Mesenchymal stem cell (in vitro differentiated cells and primary cell): Measurements from ENCODE around the gene CHMP1A.

ENCODE experiments used
- DNase-seq: peaks from one replicate; pipeline ENCODE4 v3.0.0-alpha.2; 2013
- H2AFZ ChIP-seq: one replicate; pipeline ENCODE4 v1.6.1; 2013; ENCODE audit warnings: low read depth, mild to moderate bottlenecking, control low read depth, inconsistent platforms, low read length, moderate library complexity
- H2AK5ac ChIP-seq: 2 replicates; pipeline ENCODE4 v1.6.1; 2013; ENCODE audit warnings: low read length, moderate library complexity, mild to moderate bottlenecking, inconsistent platforms; ENCODE audit not compliant: severe bottlenecking
- H2BK120ac ChIP-seq: one replicate; pipeline ENCODE4 v1.6.1; 2013; ENCODE audit warnings: low read depth, mild to moderate bottlenecking, inconsistent platforms, low read length, moderate library complexity
- H2BK12ac ChIP-seq, 2 experiments: one replicate each; pipeline ENCODE4 v1.6.1; 2013; ENCODE audit warnings: inconsistent platforms in 2 of 2, low read length in 2 of 2, mild to moderate bottlenecking in 2 of 2, moderate library complexity in 2 of 2, control low read depth in 1 of 2
- H2BK15ac ChIP-seq: one replicate; pipeline ENCODE4 v1.6.1; 2013; ENCODE audit warnings: mild to moderate bottlenecking, low read depth, inconsistent platforms; ENCODE audit not compliant: poor library complexity, severe bottlenecking
- H2BK5ac ChIP-seq: 2 replicates; pipeline ENCODE4 v1.6.1; 2013; ENCODE audit warnings: low read depth, mild to moderate bottlenecking, low read length, control low read depth, inconsistent platforms; ENCODE audit not compliant: poor library complexity, severe bottlenecking
- H3K14ac ChIP-seq, 2 experiments: one replicate each; pipeline ENCODE4 v1.6.1; 2013; ENCODE audit warnings: inconsistent platforms in 2 of 2, low read length in 2 of 2, control low read depth in 1 of 2, mild to moderate bottlenecking in 1 of 2, moderate library complexity in 1 of 2
- H3K18ac ChIP-seq, 2 experiments: one replicate each; pipeline ENCODE4 v1.6.1; 2013; ENCODE audit warnings: inconsistent platforms in 2 of 2, low read length in 2 of 2, control low read depth in 1 of 2, low read depth in 1 of 2, mild to moderate bottlenecking in 1 of 2
- H3K23ac ChIP-seq, 2 experiments: one replicate each; pipeline ENCODE4 v1.6.1; 2013; ENCODE audit warnings: inconsistent platforms in 2 of 2, low read length in 2 of 2, mild to moderate bottlenecking in 2 of 2, moderate library complexity in 2 of 2, control low read depth in 1 of 2
- H3K27ac ChIP-seq: 2 replicates; pipeline ENCODE4 v1.5.1; 2013; ENCODE audit warnings: mild to moderate bottlenecking, moderate library complexity, low read length, control low read depth, inconsistent platforms; ENCODE audit not compliant: poor library complexity, severe bottlenecking
- H3K27me3 ChIP-seq, 2 experiments: 2 replicates each; pipeline versions ENCODE4 v1.6.1 to v1.7.0; 2013; ENCODE audit warnings: low read length in 2 of 2, mild to moderate bottlenecking in 2 of 2, moderate library complexity in 2 of 2, control low read depth in 1 of 2, inconsistent platforms in 1 of 2; ENCODE audit not compliant: control insufficient read depth in 1 of 2, insufficient read depth in 1 of 2
- H3K36me3 ChIP-seq, 2 experiments: 2 replicates each; pipeline versions ENCODE4 v1.6.1 to v1.7.0; 2013; ENCODE audit warnings: low read length in 2 of 2, control low read depth in 1 of 2, inconsistent platforms in 1 of 2, low read depth in 1 of 2, mild to moderate bottlenecking in 1 of 2; ENCODE audit not compliant: insufficient read depth in 2 of 2, control insufficient read depth in 1 of 2
- H3K4ac ChIP-seq, 2 experiments: one replicate each; pipeline ENCODE4 v1.6.1; 2013; ENCODE audit warnings: inconsistent platforms in 2 of 2, low read length in 2 of 2, mild to moderate bottlenecking in 2 of 2, moderate library complexity in 2 of 2, control low read depth in 1 of 2, low read depth in 1 of 2
- H3K4me1 ChIP-seq: 2 replicates; pipeline ENCODE4 v1.6.1; 2013; ENCODE audit warnings: low read depth, low read length, control low read depth; ENCODE audit not compliant: control insufficient read depth, insufficient read depth
- H3K4me2 ChIP-seq: 2 replicates; pipeline ENCODE4 v1.6.1; 2013; ENCODE audit warnings: low read length, mild to moderate bottlenecking, inconsistent platforms; ENCODE audit not compliant: poor library complexity, severe bottlenecking
- H3K4me3 ChIP-seq, 2 experiments: 2 replicates each; pipeline versions ENCODE4 v1.5.1 to v1.7.0; 2013; ENCODE audit warnings: low read length in 2 of 2, mild to moderate bottlenecking in 2 of 2, control low read depth in 1 of 2, low read depth in 1 of 2; ENCODE audit not compliant: insufficient read depth in 1 of 2
- H3K79me1 ChIP-seq: replicated peaks from 2 replicates; pipeline ENCODE4 v1.6.1; 2013; ENCODE audit warnings: mild to moderate bottlenecking, control low read depth, low read length, inconsistent platforms; ENCODE audit not compliant: poor library complexity, severe bottlenecking
- H3K9ac ChIP-seq: 2 replicates; pipeline ENCODE4 v1.7.0; 2013; ENCODE audit warnings: mild to moderate bottlenecking, low read length, moderate library complexity
- H3K9me3 ChIP-seq: 2 replicates; pipeline ENCODE4 v1.7.0; 2013; ENCODE audit warnings: mild to moderate bottlenecking, low read length; ENCODE audit not compliant: control insufficient read depth
- H4K8ac ChIP-seq: one replicate; pipeline ENCODE4 v1.6.1; 2013; ENCODE audit warnings: inconsistent platforms, mild to moderate bottlenecking, low read length, moderate library complexity
- H4K91ac ChIP-seq: one replicate; pipeline ENCODE4 v1.6.1; 2013; ENCODE audit warnings: mild to moderate bottlenecking, low read length, inconsistent platforms
- WGBS: methylation state at CpG from one replicate; pipeline ENCODE4 v1.1.7; 2013; ENCODE audit warnings: mixed read lengths; 5-methylcytosine and 5-hydroxymethylcytosine counted together

The CHMP1A gene

DNA sequence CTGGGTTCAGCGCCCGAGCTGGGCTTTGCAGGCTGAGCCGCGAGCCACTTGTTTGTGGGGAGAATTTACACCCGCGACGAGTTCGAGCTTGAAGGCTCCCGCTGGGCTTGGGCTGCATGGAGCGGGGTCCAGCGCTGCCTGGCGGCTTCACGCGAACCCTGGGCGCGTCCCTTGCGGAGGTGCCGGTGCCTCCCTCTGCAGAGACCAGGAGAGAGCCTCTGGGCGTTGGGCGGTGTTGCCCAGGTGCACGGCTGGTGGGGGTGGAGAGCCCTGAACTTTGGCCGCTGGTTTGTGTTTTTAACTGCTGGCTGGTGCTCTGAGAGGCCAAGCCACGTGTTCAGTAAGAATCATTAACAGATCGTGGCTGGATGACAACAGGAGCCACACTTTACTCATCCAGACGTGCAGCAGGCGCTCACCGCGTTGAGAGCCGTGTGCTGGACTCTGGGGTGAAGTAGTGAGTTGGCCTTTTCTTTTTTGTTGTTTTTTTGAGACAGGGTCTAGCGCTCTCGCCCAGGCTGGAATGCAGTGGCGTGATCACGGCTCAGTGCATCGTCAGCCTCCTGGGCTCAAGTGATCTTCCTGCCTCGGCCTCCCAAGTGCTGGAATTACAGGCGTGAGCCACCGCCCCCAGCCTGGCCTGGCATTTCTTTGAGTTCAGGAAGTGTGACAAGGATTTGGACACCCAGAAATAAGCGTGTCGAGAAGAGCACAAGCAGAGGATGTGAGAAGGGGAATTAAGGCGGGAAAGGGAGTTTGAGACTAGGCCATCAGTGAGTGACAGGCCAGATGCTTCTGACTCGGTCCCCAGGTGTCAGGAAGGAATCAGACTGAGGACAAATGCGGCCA lies 29.8 kb upstream of the CHMP1A start:
- Histone ChIP-seq H2AFZ (no peak overlapping the region), H3K9me3 (no peaks in the 10 kb centered on the region), H3K79me1 (peaks cover 28% of the 10 kb centered on the region), H2BK5ac (peak overlapping the region; percentile 98), H3K27ac (peak overlapping the region; percentile 96), H3K4me2 (peak overlapping the region; percentile 87), H2BK120ac (peak overlapping the region; percentile 88), H3K4me3 (peak overlapping the region; percentile 86 to 94), H3K4ac (peak overlapping the region in 1 of 2 experiments; percentile 12), H3K18ac (peak overlapping the region; percentile 85 to 99), H3K23ac (peak overlapping the region in 1 of 2 experiments; percentile 54), H3K9ac (peak overlapping the region; percentile 90), H2AK5ac (peak overlapping the region; percentile 71), H4K8ac (peak overlapping the region; percentile 27), H3K36me3 (peaks cover 36 to 50% of the 10 kb centered on the region in 2 experiments), H2BK15ac (no peak overlapping the region), H3K14ac (no peak overlapping the region), H4K91ac (peak overlapping the region; percentile 90), H3K27me3 (no peaks in the 10 kb centered on the region), H3K4me1 (peaks cover 22% of the 10 kb centered on the region), H2BK12ac (peak overlapping the region in 1 of 2 experiments; percentile 21)
- 21% methylated on average over 42 of the region's 42 CpGs for WGBS
- DNase-seq, result peak; percentile 68

- peak within 1 kb of the TSS; percentile 98 for H2BK5ac ChIP-seq
- H3K27me3 ChIP-seq, result no peaks in the 10 kb centered on the region
- H3K4ac ChIP-seq, result peak within 1 kb of the TSS in 1 of 2 experiments; percentile 93
- WGBS, result 1% methylated on average over 57 of the region's 67 CpGs
- H3K23ac ChIP-seq, result peak within 1 kb of the TSS in 1 of 2 experiments; percentile 54
- H3K9ac ChIP-seq, result peak within 1 kb of the TSS; percentile 90
- H3K27ac ChIP-seq, result peak within 1 kb of the TSS; percentile 96
- peak within 1 kb of the TSS; percentile 92 for H2BK15ac ChIP-seq
- H3K4me3 ChIP-seq, result peak within 1 kb of the TSS; percentile 86 to 94
- H3K9me3 ChIP-seq, result no peaks in the 10 kb centered on the region
- peak; percentile 88 for DNase-seq
- peak within 1 kb of the TSS; percentile 99 for H4K8ac ChIP-seq
- peak within 1 kb of the TSS in 1 of 2 experiments; percentile 87 for H3K14ac ChIP-seq
- H3K36me3 ChIP-seq, result peaks cover 29 to 43% of the 10 kb centered on the region in 2 experiments
- peak within 1 kb of the TSS; percentile 88 for H2BK120ac ChIP-seq
- H3K79me1 ChIP-seq, result peaks cover 23% of the 10 kb centered on the region
- H2AFZ ChIP-seq, result peak within 1 kb of the TSS; percentile 90
- H2AK5ac ChIP-seq, result no peak within 1 kb of the TSS
- H3K4me1 ChIP-seq, result peaks cover 15% of the 10 kb centered on the region
- H2BK12ac ChIP-seq, result no peak within 1 kb of the TSS
- H3K18ac ChIP-seq, result peak within 1 kb of the TSS; percentile 98 to 99
- peak within 1 kb of the TSS; percentile 97 for H4K91ac ChIP-seq
- H3K4me2 ChIP-seq, result peak within 1 kb of the TSS; percentile 87
Observed at GRCh38 chr16:89686520-89687091, 29.1 kb upstream of the CHMP1A start, which contains the start of gene CDK10. Gene CDK10, plus strand, starts transcription at chr16:89686689. Its CDS starts 22 bp downstream, at chr16:89686711.

- H2BK5ac ChIP-seq, result no peak overlapping the region
- no peak overlapping the region for H2AFZ ChIP-seq
- H3K4me1 ChIP-seq, result peaks cover 14% of the 10 kb centered on the region
- no peak overlapping the region for H3K4me3 ChIP-seq
- H3K4me2 ChIP-seq, result no peak overlapping the region
- WGBS, result 100% methylated on average over 1 of the region's 1 CpG
- peaks cover 23 to 40% of the 10 kb centered on the region in 2 experiments for H3K36me3 ChIP-seq
- H3K23ac ChIP-seq, result no peak overlapping the region
- no peak for DNase-seq
- peaks cover 19% of the 10 kb centered on the region for H3K79me1 ChIP-seq
- no peak overlapping the region for H2BK12ac ChIP-seq
- H3K27ac ChIP-seq, result no peak overlapping the region
- H2BK15ac ChIP-seq, result no peak overlapping the region
- H3K18ac ChIP-seq, result no peak overlapping the region
- H3K4ac ChIP-seq, result no peak overlapping the region
- H3K9me3 ChIP-seq, result no peaks in the 10 kb centered on the region
- no peak overlapping the region for H4K8ac ChIP-seq
- H2BK120ac ChIP-seq, result no peak overlapping the region
- no peaks in the 10 kb centered on the region for H3K27me3 ChIP-seq
- no peak overlapping the region for H4K91ac ChIP-seq
- no peak overlapping the region for H3K9ac ChIP-seq
- H3K14ac ChIP-seq, result no peak overlapping the region
- H2AK5ac ChIP-seq, result no peak overlapping the region
Observed at GRCh38 chr16:89685916-89686315, 28.4 kb upstream of the CHMP1A start.

GRCh38 chr16:89678258-89678657 lies 20.8 kb upstream of the CHMP1A start:
- WGBS, result 95% methylated on average over 1 of the region's 2 CpGs
- H2BK120ac ChIP-seq, result no peak overlapping the region

More at GRCh38 chr16:89678258-89678657, 20.8 kb upstream of the CHMP1A start:
- no peak overlapping the region for H2AFZ ChIP-seq
- H4K8ac ChIP-seq, result no peak overlapping the region
- no peak overlapping the region for H3K9ac ChIP-seq
- H2AK5ac ChIP-seq, result no peak overlapping the region
- peaks cover 7% of the 10 kb centered on the region for H3K9me3 ChIP-seq
- H3K4me3 ChIP-seq, result no peak overlapping the region
- H3K27me3 ChIP-seq, result no peaks in the 10 kb centered on the region
- H2BK5ac ChIP-seq, result no peak overlapping the region
- peaks cover 2% of the 10 kb centered on the region for H3K79me1 ChIP-seq
- H3K18ac ChIP-seq, result no peak overlapping the region
- no peaks in the 10 kb centered on the region for H3K4me1 ChIP-seq
- no peak overlapping the region for H4K91ac ChIP-seq
- H2BK12ac ChIP-seq, result no peak overlapping the region
- no peak overlapping the region for H3K23ac ChIP-seq
- DNase-seq, result no peak
- H3K36me3 ChIP-seq, result peaks cover 4 to 16% of the 10 kb centered on the region in 2 experiments
- no peak overlapping the region for H3K4ac ChIP-seq
- H3K27ac ChIP-seq, result no peak overlapping the region
- H3K4me2 ChIP-seq, result no peak overlapping the region
- no peak overlapping the region for H2BK15ac ChIP-seq
- no peak overlapping the region for H3K14ac ChIP-seq
